Hematopoietic multipotent progenitor cell treated with erythropoietin and hydrocortisone succinate and interleukin-3 and kit ligand, for 15 days (in vitro differentiated cells): Measurements from ENCODE around the gene TPSD1.
A peak's percentile ranks its signal among the peaks of the same experiment; 100 is the strongest.

Experiments
- DNase-seq: peaks from one replicate; pipeline ENCODE4 v3.0.0-alpha.2; 2015; ENCODE audit warnings: low spot score

TPSD1 gene

DNA sequence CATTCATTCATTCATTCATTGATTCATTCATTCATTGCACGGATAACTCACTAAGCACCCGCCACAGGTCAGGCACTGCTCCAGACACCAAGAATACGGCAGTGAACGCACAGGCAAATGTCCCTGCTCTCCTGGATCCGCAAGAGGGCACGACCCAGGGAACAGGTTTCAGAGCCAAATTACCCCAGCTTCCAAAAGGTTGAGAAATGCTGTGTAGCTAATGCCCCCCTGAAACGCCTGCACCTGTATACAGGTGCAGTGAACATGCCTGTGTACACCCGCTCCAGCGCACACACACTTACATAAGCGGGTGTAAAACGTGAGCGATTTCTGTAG is 44.0 kb downstream of the TPSD1 start:
- DNase-seq, result no peak

DNA sequence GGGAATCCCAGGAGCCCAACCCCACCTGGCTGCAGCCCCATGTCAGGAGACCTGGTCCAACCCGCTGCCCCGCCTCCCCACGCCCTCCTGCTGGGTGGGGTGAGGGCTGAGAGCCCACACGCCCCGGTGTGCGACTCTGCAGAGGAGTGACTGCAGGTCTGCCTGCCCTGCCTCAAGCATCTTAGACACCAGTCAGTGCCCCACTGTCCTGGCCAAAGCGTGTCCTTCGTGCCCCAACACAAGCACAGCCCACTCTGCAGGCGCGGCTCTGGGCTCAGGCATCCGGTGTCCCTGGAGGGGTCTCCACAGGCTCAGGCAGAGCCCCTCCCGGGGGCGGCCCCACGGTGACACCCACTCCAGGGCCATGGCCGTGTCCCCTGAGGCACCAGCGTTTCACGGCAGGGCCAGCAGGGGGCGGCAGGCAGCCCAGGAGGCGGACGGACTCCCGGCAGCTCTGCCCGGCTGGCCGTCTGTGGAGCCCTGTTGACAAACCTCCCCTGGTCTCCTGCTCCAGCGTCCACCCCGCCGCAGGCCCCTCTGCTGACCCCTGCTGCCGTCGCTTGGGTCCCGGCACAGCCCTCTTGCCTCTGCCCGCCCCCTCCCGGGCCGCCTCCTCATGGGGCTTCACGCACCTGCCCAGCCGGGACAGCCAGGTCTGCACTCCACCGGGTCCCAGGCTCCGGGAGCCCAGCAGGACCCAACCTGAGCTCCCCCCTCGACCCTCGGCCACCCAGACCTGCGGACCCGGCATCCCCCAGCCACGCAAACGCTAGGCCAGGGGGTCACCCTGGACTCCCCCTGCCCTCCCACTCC is 45.0 kb downstream of the TPSD1 start:
- peak; percentile 68 for DNase-seq

- DNase-seq, result no peak
These were observed 45.7 kb downstream of the TPSD1 start for GRCh38 chr16:1301562-1301961.

GRCh38 chr16:1305823-1306222 is 50.0 kb downstream of the TPSD1 start:
- DNase-seq, result no peak

GRCh38 chr16:1306334-1306733 is 50.5 kb downstream of the TPSD1 start:
- DNase-seq, result no peak

GRCh38 chr16:1308036-1308976 is 52.4 kb downstream of the TPSD1 start:
- DNase-seq, result no peak
